ENCODE measurements around the gene MFSD2A. TPM values are rescaled to one million over a fixed set of nuclear protein-coding genes. Genes with fewer than 3 reads are reported as not detected.

The MFSD2A gene
- total RNA-seq, 1 donor from 2014 or later: 5.3 TPM

DNA sequence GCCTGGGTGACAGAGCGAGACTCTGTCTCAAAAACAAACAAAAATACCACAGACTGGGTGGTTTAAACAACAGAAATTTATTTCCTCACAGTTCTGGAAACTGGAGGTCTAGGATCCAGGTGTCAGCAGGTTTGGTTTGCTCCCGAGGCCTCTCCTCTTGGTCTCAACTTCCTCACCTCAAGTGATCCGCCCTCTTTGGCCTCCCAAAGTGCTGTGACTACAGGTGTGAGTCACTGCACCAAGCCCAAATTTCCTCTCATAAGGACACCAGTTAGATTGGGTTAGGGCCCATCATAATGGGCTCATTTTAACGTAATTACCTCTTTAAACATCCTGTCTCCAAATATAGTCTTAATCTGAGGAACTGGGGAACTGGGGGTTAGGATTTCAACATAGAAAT, 35.5 kb downstream of the MFSD2A start:
- DNase-seq (ENCODE audit: low read depth): no peak
- H3K4me3 ChIP-seq (ENCODE audit: low read depth, low read length): no peak overlapping the region
- TF ChIP-seq, protein P1, sequence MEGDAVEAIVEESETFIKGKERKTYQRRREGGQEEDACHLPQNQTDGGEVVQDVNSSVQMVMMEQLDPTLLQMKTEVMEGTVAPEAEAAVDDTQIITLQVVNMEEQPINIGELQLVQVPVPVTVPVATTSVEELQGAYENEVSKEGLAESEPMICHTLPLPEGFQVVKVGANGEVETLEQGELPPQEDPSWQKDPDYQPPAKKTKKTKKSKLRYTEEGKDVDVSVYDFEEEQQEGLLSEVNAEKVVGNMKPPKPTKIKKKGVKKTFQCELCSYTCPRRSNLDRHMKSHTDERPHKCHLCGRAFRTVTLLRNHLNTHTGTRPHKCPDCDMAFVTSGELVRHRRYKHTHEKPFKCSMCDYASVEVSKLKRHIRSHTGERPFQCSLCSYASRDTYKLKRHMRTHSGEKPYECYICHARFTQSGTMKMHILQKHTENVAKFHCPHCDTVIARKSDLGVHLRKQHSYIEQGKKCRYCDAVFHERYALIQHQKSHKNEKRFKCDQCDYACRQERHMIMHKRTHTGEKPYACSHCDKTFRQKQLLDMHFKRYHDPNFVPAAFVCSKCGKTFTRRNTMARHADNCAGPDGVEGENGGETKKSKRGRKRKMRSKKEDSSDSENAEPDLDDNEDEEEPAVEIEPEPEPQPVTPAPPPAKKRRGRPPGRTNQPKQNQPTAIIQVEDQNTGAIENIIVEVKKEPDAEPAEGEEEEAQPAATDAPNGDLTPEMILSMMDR (conservative IDR thresholded peaks at IDR 0.05; ENCODE audit: low read depth, low read length): no peak

DNA sequence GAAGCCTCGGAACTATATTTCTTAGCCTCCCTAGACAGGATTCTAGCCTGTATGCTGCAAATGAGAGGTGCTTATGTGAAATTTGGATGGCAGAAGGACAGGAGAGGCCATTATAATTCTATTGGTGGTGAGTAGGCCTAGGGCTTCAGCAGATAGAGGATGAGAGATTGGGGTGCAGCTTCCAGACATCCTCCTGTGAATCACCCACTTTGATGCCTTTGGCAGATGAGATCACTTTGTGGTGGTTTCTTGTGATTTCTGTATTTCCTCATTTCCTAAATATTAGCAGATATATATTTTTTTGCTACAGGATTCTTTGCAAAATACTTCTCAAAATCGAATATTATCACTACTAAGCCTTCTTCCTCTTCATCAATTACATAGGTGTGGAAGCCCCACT, 37.3 kb downstream of the MFSD2A start:
- DNase-seq (ENCODE audit: low read depth): no peak
- H3K4me3 ChIP-seq (ENCODE audit: low read depth, low read length): no peak overlapping the region
- TF ChIP-seq, protein P1 (conservative IDR thresholded peaks at IDR 0.05; ENCODE audit: low read depth, low read length): no peak

DNA sequence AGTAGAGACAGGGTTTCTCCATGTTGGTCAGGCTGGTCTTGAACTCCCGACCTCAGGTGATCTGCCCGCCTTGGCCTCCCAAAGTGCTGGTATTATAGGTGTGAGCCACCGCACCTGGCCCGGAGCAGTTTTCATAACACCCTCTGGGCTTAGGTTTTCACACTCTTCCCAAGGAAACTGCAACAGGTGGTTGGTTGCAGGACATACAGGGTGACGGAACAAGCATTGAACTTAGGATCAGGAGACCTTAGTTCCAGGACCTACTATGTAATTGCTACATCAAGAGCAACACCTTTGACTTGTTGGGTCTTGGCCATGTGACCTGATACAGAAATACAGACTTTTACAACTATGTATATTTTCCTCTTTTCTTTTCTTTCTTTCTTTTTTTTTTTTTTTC, 37.9 kb downstream of the MFSD2A start:
- DNase-seq (ENCODE audit: low read depth): no peak
- TF ChIP-seq, protein P1 (conservative IDR thresholded peaks at IDR 0.05; ENCODE audit: low read depth, low read length): no peak
- no peak overlapping the region for H3K4me3 ChIP-seq (ENCODE audit: low read depth, low read length)

DNA sequence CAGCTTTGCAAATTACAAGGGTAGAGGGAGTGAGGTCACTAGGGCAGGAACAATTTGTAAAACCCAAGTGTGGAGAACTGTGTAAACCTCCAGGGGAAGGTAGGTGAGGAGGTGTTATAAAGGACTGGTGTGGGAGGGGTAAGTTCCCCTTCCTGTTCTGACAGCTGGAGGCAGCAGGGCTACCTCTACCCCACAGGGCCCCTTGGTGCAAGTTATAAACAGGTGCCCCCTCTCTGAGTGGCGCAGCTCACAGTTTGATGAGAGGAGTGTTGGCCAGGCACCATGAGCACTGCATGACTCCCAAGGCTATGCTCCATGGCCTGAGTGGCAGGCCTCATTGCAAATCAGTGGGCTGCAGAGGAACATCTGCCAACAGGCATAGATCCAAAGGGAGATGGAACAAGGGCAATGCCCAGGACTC, 41.0 kb downstream of the MFSD2A start:
- H3K4me3 ChIP-seq (ENCODE audit: low read depth, low read length): no peak overlapping the region
- TF ChIP-seq, protein P1 (conservative IDR thresholded peaks at IDR 0.05; ENCODE audit: low read depth, low read length): no peak
- no peak for DNase-seq (ENCODE audit: low read depth)

DNA sequence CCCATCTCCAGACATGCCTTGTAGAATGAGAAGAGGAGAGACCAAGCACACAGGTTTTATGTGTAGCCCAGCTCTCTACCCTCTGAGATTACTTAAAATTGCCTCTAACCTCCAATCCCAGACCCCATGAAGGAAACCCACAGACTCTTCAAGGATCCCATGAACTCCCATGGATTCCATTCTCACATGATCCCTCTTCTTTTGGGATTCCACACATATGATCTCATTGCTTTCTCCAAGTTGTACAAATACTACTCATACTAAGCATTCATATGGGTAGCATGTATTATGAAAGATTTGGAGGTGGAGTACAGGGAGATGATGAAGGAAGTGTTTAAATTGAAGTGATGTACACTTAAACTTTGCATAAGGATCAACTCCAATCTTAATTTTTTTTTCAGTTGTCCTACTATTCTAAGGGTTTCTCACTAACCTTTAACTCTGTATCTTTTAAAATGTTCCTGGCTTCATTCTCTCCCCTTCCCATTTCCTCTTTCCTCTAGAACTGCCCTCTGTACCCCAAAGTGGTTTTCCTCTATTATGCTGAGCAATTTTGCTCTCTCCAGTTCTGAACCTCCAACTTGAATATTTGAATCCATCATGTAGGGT, 41.6 kb downstream of the MFSD2A start:
- no peak overlapping the region for H3K4me3 ChIP-seq (ENCODE audit: low read depth, low read length)
- TF ChIP-seq, protein P1 (conservative IDR thresholded peaks at IDR 0.05; ENCODE audit: low read depth, low read length): no peak
- no peak for DNase-seq (ENCODE audit: low read depth)

DNA sequence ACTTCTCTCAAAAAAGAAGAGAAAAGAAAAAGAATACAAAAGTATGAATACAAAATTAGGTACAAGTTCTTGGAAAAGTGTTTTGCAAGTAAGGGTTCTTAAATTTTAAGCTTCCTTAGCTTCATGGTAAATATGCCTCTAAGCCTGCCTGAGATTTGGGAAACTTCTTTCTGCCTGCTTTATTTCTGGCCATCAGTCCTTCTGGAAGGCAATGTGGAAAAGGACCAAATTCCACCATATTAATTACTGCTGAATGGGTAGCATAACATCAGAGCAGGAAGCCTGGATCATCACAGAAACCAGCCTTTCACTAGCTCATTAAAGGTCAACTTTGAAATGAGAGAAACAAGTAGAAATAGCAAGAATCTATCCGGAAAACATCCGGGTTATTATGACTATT, 46.5 kb downstream of the MFSD2A start:
- DNase-seq (ENCODE audit: low read depth): no peak
- H3K4me3 ChIP-seq (ENCODE audit: low read depth, low read length): no peak overlapping the region
- TF ChIP-seq, protein P1 (conservative IDR thresholded peaks at IDR 0.05; ENCODE audit: low read depth, low read length): no peak
